Endothelial cell of umbilical vein (primary cell): ENCODE measurements around the gene OSBPL9. TPM values are rescaled to one million over a fixed set of nuclear protein-coding genes. Genes with fewer than 3 reads are reported as not detected.

Experiments used
- BruUV-seq: library from RNA; stranded (reverse); fragments of 400-500 nt; replicated peaks from 2 replicates; lab custom pipeline; 2021; lab: Mats Ljungman, UMichigan
- CTCF ChIA-PET: fragments of 300-600, 350-600 bp; sonication (Branson Sonifier 250); formaldehyde crosslinking; loops from one replicate; lab custom pipeline; 2021; ENCODE audit warnings: antibody characterized with exemption, inconsistent platforms; lab: Charles Lee
- POLR2A ChIA-PET: fragments of 300-600, 350-600 bp; sonication (Branson Sonifier 250); formaldehyde crosslinking; loops from one replicate; lab custom pipeline; 2021; ENCODE audit warnings: antibody characterized with exemption, inconsistent platforms; lab: Charles Lee
- DNase-seq: peaks from one replicate; pipeline ENCODE4 v3.0.0-alpha.2; 2011; ENCODE audit warnings: low read depth, low spot score
- FAIRE-seq: peaks from 2 replicates; lab custom pipeline; 2011; peaks lifted over from hg19 to GRCh38; lab: Jason Lieb, UNC
- H2AFZ ChIP-seq: 2 replicates; pipeline ENCODE4 v1.6.0; 2012; ENCODE audit warnings: low read depth, low read length, control low read depth, inconsistent platforms
- H3K27ac ChIP-seq: 2 replicates; pipeline ENCODE4 v1.5.1; 2011; ENCODE audit warnings: low read depth, mild to moderate bottlenecking, control low read depth, low read length, moderate library complexity; ENCODE audit not compliant: insufficient read depth
- H3K27me3 ChIP-seq, 2 experiments: 2 replicates each; pipeline versions ENCODE4 v1.6.0 to v1.6.1; 2011; ENCODE audit warnings: low read length in 2 of 2, mixed read lengths in 1 of 2; ENCODE audit not compliant: control insufficient read depth in 2 of 2, insufficient read depth in 2 of 2
- H3K36me3 ChIP-seq, 2 experiments: 2 replicates in 1 of 2; 3 replicates in 1 of 2; pipeline ENCODE4 v1.5.1; 2011; ENCODE audit warnings: low read length in 2 of 2, mild to moderate bottlenecking in 1 of 2, moderate library complexity in 1 of 2; ENCODE audit not compliant: control insufficient read depth in 2 of 2, insufficient read depth in 2 of 2; ENCODE audit errors: extremely low read depth in 1 of 2
- H3K4me1 ChIP-seq: 3 replicates; pipeline ENCODE4 v1.5.1; 2011; ENCODE audit warnings: mild to moderate bottlenecking, low read length; ENCODE audit not compliant: control insufficient read depth, insufficient read depth; ENCODE audit errors: extremely low read depth
- H3K4me2 ChIP-seq: 2 replicates; pipeline ENCODE4 v1.6.1; 2011; ENCODE audit warnings: low read length, control low read depth, mixed read lengths; ENCODE audit not compliant: insufficient read depth
- H3K4me3 ChIP-seq, 3 experiments: fragments of 200-600 bp in 1 of 3; sonication (generic), shearing (Covaris generic) in 1 of 3; replicated peaks in 1 of 3; 2 replicates each; pipeline ENCODE4 v1.5.1; 2011 to 2016; ENCODE audit warnings: control low read depth in 3 of 3, low read length in 3 of 3, mild to moderate bottlenecking in 2 of 3, inconsistent platforms in 1 of 3, low read depth in 1 of 3, moderate library complexity in 1 of 3; ENCODE audit not compliant: insufficient read depth in 1 of 3
- H3K79me2 ChIP-seq: 2 replicates; pipeline ENCODE4 v1.6.0; 2012; ENCODE audit warnings: low read length, inconsistent platforms; ENCODE audit not compliant: control insufficient read depth, insufficient read depth
- H3K9ac ChIP-seq: replicated peaks from 2 replicates; pipeline ENCODE3; 2011; ENCODE audit warnings: low read length, control low read depth; ENCODE audit not compliant: insufficient read depth; ENCODE audit errors: extremely low read depth
- H3K9me1 ChIP-seq: replicated peaks from 3 replicates; pipeline ENCODE4 v1.6.0; 2011; ENCODE audit warnings: mild to moderate bottlenecking, low read length; ENCODE audit not compliant: control insufficient read depth, insufficient read depth; ENCODE audit errors: extremely low read depth
- H3K9me3 ChIP-seq: replicated peaks from 2 replicates; pipeline ENCODE4 v1.5.1; 2012; ENCODE audit warnings: low read length, inconsistent platforms; ENCODE audit not compliant: control insufficient read depth, insufficient read depth
- H4K20me1 ChIP-seq: replicated peaks from 2 replicates; pipeline ENCODE3; 2011; ENCODE audit warnings: mild to moderate bottlenecking, low read length; ENCODE audit not compliant: control insufficient read depth, insufficient read depth; ENCODE audit errors: extremely low read depth
- CTCF ChIP-seq, 2 donors: IDR thresholded peaks; 1 replicate in 1 of 2; 2 replicates in 1 of 2; pipeline ENCODE4 v1.5.1; 2011; ENCODE audit warnings: low read length in 2 of 2, mild to moderate bottlenecking in 2 of 2, moderate library complexity in 2 of 2, control low read depth in 1 of 2, inconsistent platforms in 1 of 2, low read depth in 1 of 2; ENCODE audit not compliant: insufficient read depth in 1 of 2; ENCODE audit errors: extremely low read depth in 1 of 2
- MYC ChIP-seq: IDR thresholded peaks from one replicate; pipeline ENCODE4 v1.6.1; 2011; ENCODE audit warnings: mild to moderate bottlenecking, low read depth, low read length
- dilution Hi-C: fragments of 300-500 bp; cut with MboI; formaldehyde crosslinking; loops from one replicate; pipeline ENCODE4 v1.15.0; 2019; ENCODE audit warnings: low sequenced_read_pairs; ENCODE audit not compliant: extremely low pct_ligation_motif_present
- intact Hi-C: fragments of 100-400 bp; cut with micrococcal nuclease; formaldehyde crosslinking; loops from one replicate; pipeline ENCODE4 v1.10.0; 2022
- polyA plus RNA-seq, 4 experiments: library from polyadenylated mRNA; depleted of rRNA in 3 of 4; stranded (reverse) in 3 of 4; unstranded in 1 of 4; fragments of >200 nt; gene quantifications; 2 replicates each; pipeline versions ENCODE4 v1.2.1 to v1.2.3, GENCODE V29; 2011 to 2012; ENCODE audit warnings: missing spikeins in 1 of 4
- total RNA-seq: library from RNA; stranded (reverse); gene quantifications from 2 replicates; pipeline ENCODE4 v1.2.3, GENCODE V29; 2021

The OSBPL9 gene
- total and polyA plus RNA-seq, 2 donors (not counting 3 experiments of a cell fraction or from before 2014, with no cell fraction given): 46.2 to 80.3 TPM

- peak; percentile 85 for FAIRE-seq
Observed at GRCh38 chr1:51768971-51769588, 152.2 kb downstream of the OSBPL9 start.

More at GRCh38 chr1:51768971-51769588, 152.2 kb downstream of the OSBPL9 start:
- Histone ChIP-seq H3K9ac (no peak overlapping the region), H3K9me3 (no peaks in the 10 kb centered on the region), H3K9me1 (no peaks in the 10 kb centered on the region), H3K36me3 (peaks cover 8 to 10% of the 10 kb centered on the region in 2 experiments), H3K27ac (no peak overlapping the region), H2AFZ (no peak overlapping the region), H3K4me3 (no peak overlapping the region), H3K4me2 (no peak overlapping the region), H4K20me1 (no peaks in the 10 kb centered on the region), H3K27me3 (no peaks in the 10 kb centered on the region), H3K79me2 (no peaks in the 10 kb centered on the region), H3K4me1 (no peaks in the 10 kb centered on the region)
- TF ChIP-seq CTCF (IDR thresholded peaks at IDR 0.05; ENCODE audit: extremely low read depth in 1 of 2, insufficient read depth in 1 of 2, low read depth in 1 of 2, low read length in 2 of 2) (peak; percentile 63 to 66), MYC (no peak)
- ChIA-PET CTCF (interaction anchor here (0.5 to 4.0 kb wide), 37 partner anchors 9 to 251 kb away, joined by 3 to 71 read pairs (median 5); partner anchors contain the start of gene OSBPL9), POLR2A (interaction anchor here (0.6 kb wide), 1 partner anchor 11 kb away, joined by 4 read pairs; no protein-coding TSS in a partner anchor)
- no TSS peak for BruUV-seq
- dilution Hi-C loops (no loop called here), intact Hi-C loops (loop anchor here (1.0 to 2.0 kb wide), 5 partner anchors 40 to 200 kb away; partner anchors contain the start of gene OSBPL9)
- DNase-seq: peak; percentile 70
